Stomach (tissue), 4 donors: Measurements from ENCODE around the gene SRPRA.

Source experiments
- POLR2A ChIP-seq, 4 donors: fragments of 450-650 bp; IDR thresholded peaks; one replicate each; pipeline ENCODE4 v1.6.1; 2016; ENCODE audit warnings: antibody characterized with exemption in 4 of 4, control low read depth in 2 of 4, mild to moderate bottlenecking in 1 of 4, moderate library complexity in 1 of 4
- POLR2AphosphoS5 ChIP-seq, 3 donors: sonication (generic); formaldehyde crosslinking; IDR thresholded peaks; one replicate each; pipeline ENCODE4 v1.6.1; 2016; ENCODE audit warnings: antibody characterized with exemption in 3 of 3

DNA sequence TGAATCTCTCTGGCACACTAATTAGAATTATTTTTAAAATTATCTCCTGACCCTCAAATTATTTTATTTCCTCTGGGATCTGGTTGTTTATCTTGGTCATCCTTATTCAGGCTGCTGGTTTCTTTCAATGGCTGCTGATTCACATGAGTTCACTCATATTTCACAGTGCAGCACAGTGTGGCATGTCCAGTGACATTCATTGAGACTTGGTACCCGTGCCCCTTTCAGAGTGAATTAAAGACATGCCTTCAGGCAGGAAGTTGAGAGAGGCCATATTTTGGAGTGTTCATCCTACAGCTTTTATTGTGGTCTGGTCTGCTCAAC is 48.7 kb upstream of the SRPRA start:
- TF ChIP-seq POLR2A (IDR thresholded peaks at IDR 0.05) (no peak), POLR2AphosphoS5 (IDR thresholded peaks at IDR 0.05) (no peak)
